ENCODE data around the gene ZG16.
A peak's percentile ranks its signal among the peaks of the same experiment; 100 is the strongest.

The ZG16 gene

DNA sequence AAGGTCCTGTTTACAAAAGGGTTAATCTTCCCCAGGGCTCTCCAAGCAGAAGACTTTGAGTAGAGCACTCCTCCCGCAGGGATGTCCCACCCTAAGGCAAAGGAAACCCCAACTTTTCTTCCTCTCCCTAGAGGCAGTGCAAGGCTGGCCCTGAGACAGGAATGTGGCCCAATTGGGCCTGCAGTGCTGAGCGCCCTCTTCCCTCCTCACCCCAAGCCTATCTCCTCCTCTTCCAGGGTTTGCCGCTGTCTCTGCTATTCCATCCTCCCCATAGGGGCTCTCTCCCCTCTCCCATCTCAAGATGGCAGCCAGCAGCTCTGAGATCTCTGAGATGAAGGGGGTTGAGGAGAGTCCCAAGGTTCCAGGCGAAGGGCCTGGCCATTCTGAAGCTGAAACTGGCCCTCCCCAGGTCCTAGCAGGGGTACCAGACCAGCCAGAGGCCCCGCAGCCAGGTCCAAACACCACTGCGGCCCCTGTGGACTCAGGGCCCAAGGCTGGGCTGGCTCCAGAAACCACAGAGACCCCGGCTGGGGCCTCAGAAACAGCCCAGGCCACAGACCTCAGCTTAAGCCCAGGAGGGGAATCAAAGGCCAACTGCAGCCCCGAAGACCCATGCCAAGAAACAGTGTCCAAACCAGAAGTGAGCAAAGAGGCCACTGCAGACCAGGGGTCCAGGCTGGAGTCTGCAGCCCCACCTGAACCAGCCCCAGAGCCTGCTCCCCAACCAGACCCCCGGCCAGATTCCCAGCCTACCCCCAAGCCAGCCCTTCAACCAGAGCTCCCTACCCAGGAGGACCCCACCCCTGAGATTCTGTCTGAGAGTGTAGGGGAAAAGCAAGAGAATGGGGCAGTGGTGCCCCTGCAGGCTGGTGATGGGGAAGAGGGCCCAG lies 34.9 kb downstream of the ZG16 start:
- TF ChIP-seq POLR2AphosphoS5 (IDR thresholded peaks at IDR 0.05; ENCODE audit: low read depth, low read length): no peak
- no peak for TF ChIP-seq TAF1 (IDR thresholded peaks at IDR 0.05; ENCODE audit: borderline replicate concordance, insufficient read depth, low read length)
- TF ChIP-seq FOXP2 (optimal IDR thresholded peaks at IDR 0.05; ENCODE audit: borderline replicate concordance, extremely low read depth, extremely low read length, insufficient read depth): no peak
- no peak for TF ChIP-seq SIN3A (IDR thresholded peaks at IDR 0.05; ENCODE audit: borderline replicate concordance, insufficient read depth, low read length)
- TF ChIP-seq REST (IDR thresholded peaks at IDR 0.05; ENCODE audit: insufficient read depth in 1 of 2, low read depth in 2 of 2, low read length in 2 of 2): no peak

- TF ChIP-seq FOXP2 (optimal IDR thresholded peaks at IDR 0.05; ENCODE audit: borderline replicate concordance, extremely low read depth, extremely low read length, insufficient read depth) (no peak), REST (IDR thresholded peaks at IDR 0.05; ENCODE audit: insufficient read depth in 1 of 2, low read depth in 2 of 2, low read length in 2 of 2) (no peak), SIN3A (IDR thresholded peaks at IDR 0.05; ENCODE audit: borderline replicate concordance, insufficient read depth, low read length) (no peak), TAF1 (IDR thresholded peaks at IDR 0.05; ENCODE audit: borderline replicate concordance, insufficient read depth, low read length) (no peak), POLR2AphosphoS5 (IDR thresholded peaks at IDR 0.05; ENCODE audit: low read depth, low read length) (no peak)
Observed at GRCh38 chr16:29813644-29814562, 35.8 kb downstream of the ZG16 start.

DNA sequence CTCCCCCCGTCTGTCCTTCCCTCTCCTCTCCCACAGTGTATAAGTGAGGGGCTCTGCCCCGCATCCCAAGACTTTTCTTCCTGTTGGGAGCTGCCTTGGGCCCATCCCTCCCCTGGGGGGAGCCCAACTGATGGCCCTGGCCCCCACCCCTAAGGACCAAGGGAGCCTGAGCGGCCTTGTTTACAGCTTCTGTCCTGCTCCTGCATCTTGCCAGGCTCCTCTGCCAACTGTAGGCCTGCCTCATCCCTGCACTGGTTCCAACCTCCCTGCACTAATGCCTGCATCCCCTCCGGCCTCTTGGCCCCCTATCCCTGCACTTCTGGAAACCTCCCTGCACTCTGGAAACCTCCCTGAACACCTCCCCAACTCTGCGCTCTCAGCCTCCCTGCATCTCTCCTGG lies 36.5 kb downstream of the ZG16 start:
- TF ChIP-seq FOXP2 (optimal IDR thresholded peaks at IDR 0.05; ENCODE audit: borderline replicate concordance, extremely low read depth, extremely low read length, insufficient read depth): no peak
- no peak for TF ChIP-seq SIN3A (IDR thresholded peaks at IDR 0.05; ENCODE audit: borderline replicate concordance, insufficient read depth, low read length)

DNA sequence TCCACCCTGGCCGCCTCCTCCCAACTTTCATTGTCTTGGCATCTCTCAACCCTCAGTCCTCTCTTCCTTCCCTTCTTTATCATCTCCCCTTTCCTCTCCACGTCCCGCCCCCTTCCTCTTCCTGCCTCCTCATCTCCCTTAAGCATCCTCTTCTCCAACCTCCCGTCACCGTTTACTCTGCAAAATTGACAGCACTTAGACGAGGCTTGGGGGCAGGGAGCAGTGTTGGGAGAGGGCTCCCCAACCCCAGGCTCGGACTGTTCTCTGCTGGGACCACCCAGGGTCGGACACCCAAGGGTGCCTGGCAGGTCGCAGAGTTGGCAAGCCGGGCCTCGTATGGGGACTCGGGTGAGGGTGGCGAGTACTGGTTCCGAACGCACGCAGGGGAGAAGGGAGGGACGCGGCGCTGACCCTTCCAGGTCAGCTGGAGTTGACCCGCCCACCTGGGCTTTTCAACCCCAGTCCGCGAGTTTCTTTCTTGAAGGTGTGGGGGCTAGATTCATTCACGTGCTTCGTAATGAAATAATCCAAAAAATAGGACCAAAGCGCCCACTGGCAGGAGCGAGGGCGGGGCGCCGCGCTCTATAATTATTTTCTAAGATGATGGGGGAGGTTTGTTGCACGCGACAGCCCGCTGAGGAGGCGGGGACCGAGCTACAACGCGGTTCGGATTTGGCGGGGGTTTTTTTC lies 37.1 kb downstream of the ZG16 start:
- TF ChIP-seq TAF1 (IDR thresholded peaks at IDR 0.05; ENCODE audit: borderline replicate concordance, insufficient read depth, low read length): no peak
- TF ChIP-seq REST (IDR thresholded peaks at IDR 0.05; ENCODE audit: insufficient read depth in 1 of 2, low read depth in 2 of 2, low read length in 2 of 2): no peak
- peak; percentile 49; the same call in 1 of the 2 replicates for TF ChIP-seq POLR2AphosphoS5 (IDR thresholded peaks at IDR 0.05; ENCODE audit: low read depth, low read length)
